IgD-negative memory B cell (primary cell): ENCODE data around the gene H3-3A. TPM values are rescaled to one million over a fixed set of nuclear protein-coding genes. Genes with fewer than 3 reads are reported as not detected.

ENCODE experiments used
- H3K27ac Mint-ChIP-seq, 3 donors: one replicate each; pipeline ENCODE4 v1.8.0; 2020 to 2022; ENCODE audit warnings: mild to moderate bottlenecking in 3 of 3, mixed read lengths in 3 of 3, moderate library complexity in 1 of 3
- H3K27me3 Mint-ChIP-seq: one replicate; pipeline ENCODE4 v1.8.0; 2021; ENCODE audit warnings: mixed read lengths
- H3K36me3 Mint-ChIP-seq: one replicate; pipeline ENCODE4 v1.8.0; 2020; ENCODE audit warnings: mild to moderate bottlenecking, mixed read lengths
- H3K4me1 Mint-ChIP-seq, 3 donors: one replicate each; pipeline ENCODE4 v1.8.0; 2020 to 2022; ENCODE audit warnings: mixed read lengths in 3 of 3, mild to moderate bottlenecking in 1 of 3
- H3K4me3 Mint-ChIP-seq, 4 donors: one replicate each; pipeline ENCODE4 v1.8.0; 2020 to 2022; ENCODE audit warnings: mild to moderate bottlenecking in 4 of 4, mixed read lengths in 4 of 4, moderate library complexity in 3 of 4
- H3K9me3 Mint-ChIP-seq, 3 donors: one replicate each; pipeline ENCODE4 v1.8.0; 2020 to 2021; ENCODE audit warnings: mixed read lengths in 3 of 3, mild to moderate bottlenecking in 1 of 3
- polyA plus RNA-seq: library from polyadenylated mRNA; unstranded; fragments of 300-500 nt; fragmentation: Illumina TruSeq; gene quantifications from one replicate; pipeline ENCODE4 v1.2.3, GENCODE V29; 2021

H3-3A gene
- 1,011 TPM for polyA plus RNA-seq

GRCh38 chr1:226062558-226063223, at the start of gene H3-3A:
TSS of gene H3-3A (plus strand) at chr1:226062716. CDS start at chr1:226064352, 1,636 bp downstream.
- H3K4me3 Mint-ChIP-seq: peak within 1 kb of the TSS; percentile 97 to 100 (median 99)
- no peaks in the 10 kb centered on the region for H3K27me3 Mint-ChIP-seq
- H3K9me3 Mint-ChIP-seq: no peaks in the 10 kb centered on the region
- H3K4me1 Mint-ChIP-seq: peaks cover 34 to 36% (median 34%) of the 10 kb centered on the region in 3 donors
- peaks cover 3% of the 10 kb centered on the region for H3K36me3 Mint-ChIP-seq
- H3K27ac Mint-ChIP-seq: peak within 1 kb of the TSS; percentile 99 to 100 (median 100)

DNA sequence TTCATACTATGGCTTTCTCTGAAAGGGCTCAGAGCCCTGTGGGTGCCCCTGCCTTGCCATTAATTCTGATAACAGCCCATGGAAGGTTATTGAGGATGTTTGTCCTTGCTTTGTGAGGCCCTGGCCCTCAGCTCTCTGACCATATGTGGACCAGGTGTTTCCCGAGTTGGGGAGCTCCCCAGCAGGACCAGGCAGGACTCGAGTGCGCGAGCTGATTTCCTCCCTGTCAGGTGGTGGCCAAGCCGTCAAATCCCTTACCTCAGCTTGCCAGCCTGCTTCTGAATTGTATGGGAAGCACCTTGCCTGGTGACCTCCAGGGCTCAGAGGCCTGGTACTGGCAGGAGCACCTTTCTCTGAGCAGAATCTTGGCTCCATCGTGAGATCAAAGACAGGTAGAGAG, 45.4 kb upstream of the H3-3A start:
- H3K27me3 Mint-ChIP-seq: no peaks in the 10 kb centered on the region
- H3K36me3 Mint-ChIP-seq: peaks cover 3% of the 10 kb centered on the region
- H3K27ac Mint-ChIP-seq: no peak overlapping the region
- peaks cover 0 to 4% (median 2%) of the 10 kb centered on the region in 3 donors for H3K4me1 Mint-ChIP-seq
- H3K4me3 Mint-ChIP-seq: no peak overlapping the region
- H3K9me3 Mint-ChIP-seq: no peaks in the 10 kb centered on the region

DNA sequence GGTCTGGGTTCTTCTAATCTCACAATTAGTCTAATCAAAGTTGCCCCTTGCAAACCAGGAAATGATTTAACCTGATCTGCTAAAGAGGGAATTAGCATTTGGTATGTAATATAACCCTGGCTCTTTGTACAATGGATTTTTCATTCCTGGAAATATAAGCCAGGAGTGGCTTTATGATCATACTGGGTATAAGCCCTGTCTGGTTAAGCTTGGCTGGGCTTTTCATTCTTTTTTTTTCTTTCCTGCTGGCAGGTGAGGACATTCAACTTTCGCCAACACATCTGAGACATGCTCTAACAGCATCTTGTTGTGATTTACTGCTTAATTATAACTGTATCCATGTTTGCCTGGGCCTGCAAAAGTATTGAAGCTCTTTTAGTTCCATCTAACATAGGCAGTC, 42.9 kb upstream of the H3-3A start:
- H3K27ac Mint-ChIP-seq: peak overlapping the region in 1 of 3 donors; percentile 14
- H3K4me1 Mint-ChIP-seq: peaks cover 0 to 4% (median 0%) of the 10 kb centered on the region in 3 donors
- peaks cover 3% of the 10 kb centered on the region for H3K36me3 Mint-ChIP-seq
- H3K4me3 Mint-ChIP-seq: no peak overlapping the region
- no peaks in the 10 kb centered on the region for H3K27me3 Mint-ChIP-seq
- H3K9me3 Mint-ChIP-seq: no peaks in the 10 kb centered on the region

DNA sequence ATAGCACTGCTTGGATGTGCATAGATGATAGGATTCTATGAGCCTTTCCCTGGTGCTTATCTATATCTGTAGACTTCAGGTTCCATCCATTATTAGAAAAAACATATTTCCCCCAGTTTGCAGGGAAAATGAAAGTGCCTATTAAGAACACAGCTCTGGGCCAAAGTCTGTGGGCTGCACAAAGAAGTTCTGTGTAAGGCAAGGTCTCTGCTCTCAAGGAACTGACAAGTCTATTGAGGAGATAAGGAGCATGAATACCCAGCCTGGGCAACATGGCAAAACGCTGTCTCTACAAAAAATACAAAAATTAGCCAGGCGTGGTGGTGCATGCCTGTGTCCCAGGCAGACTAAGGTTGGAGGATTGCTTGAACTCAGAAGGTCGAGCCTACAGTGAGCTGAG, 41.1 kb upstream of the H3-3A start:
- Mint-ChIP-seq H3K36me3 (peaks cover 3% of the 10 kb centered on the region), H3K9me3 (no peaks in the 10 kb centered on the region), H3K4me3 (no peak overlapping the region), H3K27ac (no peak overlapping the region), H3K27me3 (no peaks in the 10 kb centered on the region), H3K4me1 (peaks cover 0 to 1% (median 0%) of the 10 kb centered on the region in 3 donors)

DNA sequence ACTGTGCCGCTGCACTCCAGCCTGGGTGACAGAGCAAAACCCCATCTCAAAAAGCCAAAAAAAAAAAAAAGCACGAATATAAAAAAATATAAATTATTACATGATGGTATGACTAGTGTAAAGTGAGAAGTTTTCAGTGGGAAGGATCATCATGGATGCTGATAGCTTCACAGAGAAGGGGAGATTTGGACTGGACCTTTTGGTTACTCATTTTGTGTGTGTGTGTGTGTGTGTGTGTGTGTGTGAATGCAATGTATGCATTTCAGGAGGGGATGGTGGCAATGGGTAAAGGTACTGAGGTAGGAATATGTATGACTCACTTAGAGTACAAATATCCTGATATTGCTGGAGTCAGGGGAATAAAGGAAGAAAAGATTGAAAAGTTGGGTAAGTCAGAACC, 40.7 kb upstream of the H3-3A start:
- Mint-ChIP-seq H3K4me1 (peaks cover 0 to 1% (median under 1%) of the 10 kb centered on the region in 3 donors), H3K4me3 (no peak overlapping the region), H3K27me3 (no peaks in the 10 kb centered on the region), H3K27ac (no peak overlapping the region), H3K9me3 (no peaks in the 10 kb centered on the region), H3K36me3 (peaks cover 3% of the 10 kb centered on the region)

- H3K27ac Mint-ChIP-seq: no peak overlapping the region
- peaks cover under 1 to 9% (median 2%) of the 10 kb centered on the region in 3 donors for H3K4me1 Mint-ChIP-seq
- H3K9me3 Mint-ChIP-seq: no peaks in the 10 kb centered on the region
- H3K36me3 Mint-ChIP-seq: peaks cover 3% of the 10 kb centered on the region
- H3K4me3 Mint-ChIP-seq: no peak overlapping the region
- no peaks in the 10 kb centered on the region for H3K27me3 Mint-ChIP-seq
Observed at GRCh38 chr1:226023735-226024134, 38.8 kb upstream of the H3-3A start.

DNA sequence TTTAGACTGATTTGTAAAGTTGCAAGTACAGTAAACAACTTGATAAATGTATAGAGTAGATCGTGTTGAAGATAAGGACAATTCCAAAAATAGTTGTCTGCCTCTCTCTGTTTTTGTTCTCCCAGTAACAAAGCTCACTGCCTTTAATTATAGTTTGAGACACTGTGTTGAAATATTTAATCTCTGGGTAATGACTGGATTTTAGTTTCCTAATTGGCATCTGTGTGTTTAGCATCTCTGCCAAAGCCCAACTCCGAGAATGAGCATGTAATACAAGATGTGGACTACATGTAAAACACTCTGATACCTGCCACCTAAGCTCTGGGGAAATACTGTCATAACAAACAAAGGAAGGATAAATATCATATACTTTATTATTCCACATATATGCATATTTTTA, 35.7 kb upstream of the H3-3A start:
- no peaks in the 10 kb centered on the region for H3K9me3 Mint-ChIP-seq
- no peaks in the 10 kb centered on the region for H3K27me3 Mint-ChIP-seq
- peaks cover 2% of the 10 kb centered on the region for H3K36me3 Mint-ChIP-seq
- H3K4me3 Mint-ChIP-seq: peak overlapping the region in 1 of 4 donors; percentile 8
- H3K27ac Mint-ChIP-seq: peak overlapping the region in 2 of 3 donors; percentile 50 to 98
- peaks cover 17 to 25% (median 23%) of the 10 kb centered on the region in 3 donors for H3K4me1 Mint-ChIP-seq

- H3K4me3 Mint-ChIP-seq: peak overlapping the region in 2 of 4 donors; percentile 8 to 73
- no peaks in the 10 kb centered on the region for H3K27me3 Mint-ChIP-seq
- H3K27ac Mint-ChIP-seq: peak overlapping the region; percentile 89 to 98 (median 96)
- H3K9me3 Mint-ChIP-seq: no peaks in the 10 kb centered on the region
- peaks cover 17 to 25% (median 23%) of the 10 kb centered on the region in 3 donors for H3K4me1 Mint-ChIP-seq
- peaks cover 2% of the 10 kb centered on the region for H3K36me3 Mint-ChIP-seq
Observed at GRCh38 chr1:226027538-226028217, 34.8 kb upstream of the H3-3A start.

GRCh38 chr1:226029093-226029496, 33.4 kb upstream of the H3-3A start:
- peak overlapping the region; percentile 33 to 82 (median 74) for H3K4me3 Mint-ChIP-seq
- H3K36me3 Mint-ChIP-seq: peaks cover 2% of the 10 kb centered on the region
- H3K27ac Mint-ChIP-seq: peak overlapping the region; percentile 89 to 98 (median 96)
- peaks cover 17 to 29% (median 27%) of the 10 kb centered on the region in 3 donors for H3K4me1 Mint-ChIP-seq
- no peaks in the 10 kb centered on the region for H3K27me3 Mint-ChIP-seq
- H3K9me3 Mint-ChIP-seq: no peaks in the 10 kb centered on the region

DNA sequence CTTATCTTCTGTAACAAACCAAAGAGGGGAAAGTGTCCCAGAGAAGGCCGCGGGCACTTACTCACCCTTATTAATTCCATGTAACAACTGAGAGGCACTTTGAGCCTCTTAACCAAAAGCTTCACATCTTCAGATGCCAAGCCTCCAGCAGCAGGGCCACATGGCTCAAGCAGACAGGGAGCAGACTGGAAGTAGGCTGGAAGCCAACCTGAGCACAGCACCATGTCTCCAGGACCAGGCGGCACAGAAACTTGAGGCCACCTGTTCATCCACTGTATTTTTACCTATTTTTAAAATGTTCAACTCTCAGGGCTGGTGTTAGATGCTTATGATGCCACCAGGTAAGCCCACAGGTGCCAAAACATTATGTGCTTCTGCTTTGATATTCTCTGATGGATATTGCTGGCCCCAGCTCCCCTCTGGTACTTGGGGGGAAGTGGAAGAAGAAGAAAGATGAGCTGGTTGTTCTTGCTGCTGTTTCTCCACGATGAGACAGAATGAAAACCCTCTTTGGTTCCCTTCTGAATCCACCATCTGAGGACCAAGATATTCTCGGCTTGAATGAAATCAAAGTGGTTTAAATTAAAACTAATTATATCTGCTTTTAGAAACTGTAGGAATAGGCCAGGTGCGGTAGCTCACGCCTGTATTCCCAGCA, 32.8 kb upstream of the H3-3A start:
- Mint-ChIP-seq H3K9me3 (no peaks in the 10 kb centered on the region), H3K27ac (peak overlapping the region; percentile 89 to 98 (median 96)), H3K4me1 (peaks cover 17 to 29% (median 27%) of the 10 kb centered on the region in 3 donors)

DNA sequence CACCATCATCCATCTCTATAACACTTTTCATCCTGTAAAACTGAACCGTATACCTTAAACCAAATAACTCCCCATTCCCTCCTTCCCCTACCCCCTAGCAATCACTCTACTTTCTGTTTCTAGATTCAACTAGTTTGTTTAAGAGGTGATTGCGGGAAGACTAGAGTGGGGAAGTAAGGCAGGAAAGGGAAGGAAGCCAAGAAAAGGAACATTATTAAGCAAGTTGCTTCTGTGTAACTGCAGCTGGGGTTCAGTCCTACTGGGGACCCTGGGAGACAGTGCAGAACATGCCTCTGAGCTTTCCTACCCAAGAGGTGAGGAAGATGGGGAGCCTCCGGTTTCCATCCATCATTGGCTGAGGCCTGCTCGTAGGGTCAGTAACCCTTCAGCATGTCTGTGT, 28.9 kb upstream of the H3-3A start:
- Mint-ChIP-seq H3K27me3 (no peaks in the 10 kb centered on the region), H3K4me3 (no peak overlapping the region), H3K27ac (no peak overlapping the region), H3K9me3 (no peaks in the 10 kb centered on the region), H3K36me3 (peaks cover 2% of the 10 kb centered on the region), H3K4me1 (peaks cover 17 to 25% (median 21%) of the 10 kb centered on the region in 3 donors)

More for the DNA sequence above, 32.8 kb upstream of the H3-3A start:
- peaks cover 2% of the 10 kb centered on the region for H3K36me3 Mint-ChIP-seq
- H3K4me3 Mint-ChIP-seq: peak overlapping the region in 3 of 4 donors; percentile 33 to 82 (median 76)
- H3K27me3 Mint-ChIP-seq: no peaks in the 10 kb centered on the region

DNA sequence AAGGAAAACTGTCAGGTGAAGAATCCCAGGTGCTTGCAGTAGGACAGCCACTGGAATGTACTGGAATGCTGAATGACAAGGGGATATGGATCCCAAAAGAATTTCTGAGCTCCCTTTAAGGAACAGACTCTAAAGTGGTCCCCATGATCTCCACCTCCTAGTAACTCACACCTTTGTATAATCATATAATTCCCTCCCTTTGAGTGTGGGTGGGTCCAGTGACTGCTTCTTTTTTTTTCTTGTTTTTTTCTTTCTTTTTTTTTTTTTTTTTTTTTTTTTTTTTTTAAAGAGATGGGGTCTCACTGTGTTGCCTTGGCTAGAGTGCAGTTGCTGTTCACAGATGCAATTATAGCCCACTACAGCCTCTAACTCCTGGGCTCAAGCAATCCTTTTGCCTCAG, 28.5 kb upstream of the H3-3A start:
- Mint-ChIP-seq H3K27me3 (no peaks in the 10 kb centered on the region), H3K4me1 (peaks cover 14 to 23% (median 17%) of the 10 kb centered on the region in 3 donors), H3K27ac (no peak overlapping the region), H3K36me3 (peaks cover 2% of the 10 kb centered on the region), H3K4me3 (no peak overlapping the region), H3K9me3 (no peaks in the 10 kb centered on the region)

DNA sequence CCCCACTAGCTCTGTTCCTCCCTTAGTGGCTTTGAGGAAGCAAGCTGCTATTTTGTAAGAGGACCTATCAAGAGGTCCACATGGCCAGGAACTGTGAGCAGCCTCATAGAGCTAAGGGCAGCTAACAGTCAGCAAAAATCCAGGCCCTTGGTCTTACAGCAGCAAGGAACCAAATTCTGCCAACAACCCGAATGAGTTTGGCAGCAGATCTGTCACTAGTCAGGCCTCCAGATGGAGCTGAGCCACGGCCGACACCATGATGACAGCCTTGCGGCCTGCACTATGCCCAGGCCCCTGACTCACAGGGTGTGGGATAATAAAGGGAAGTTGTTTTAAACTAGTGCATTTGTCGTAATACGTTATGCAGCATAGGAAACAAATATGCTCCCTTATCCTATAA, 28.0 kb upstream of the H3-3A start:
- Mint-ChIP-seq H3K27me3 (no peaks in the 10 kb centered on the region), H3K36me3 (peaks cover 2% of the 10 kb centered on the region), H3K9me3 (no peaks in the 10 kb centered on the region), H3K4me3 (no peak overlapping the region), H3K27ac (no peak overlapping the region), H3K4me1 (peaks cover 9 to 18% (median 13%) of the 10 kb centered on the region in 3 donors)

DNA sequence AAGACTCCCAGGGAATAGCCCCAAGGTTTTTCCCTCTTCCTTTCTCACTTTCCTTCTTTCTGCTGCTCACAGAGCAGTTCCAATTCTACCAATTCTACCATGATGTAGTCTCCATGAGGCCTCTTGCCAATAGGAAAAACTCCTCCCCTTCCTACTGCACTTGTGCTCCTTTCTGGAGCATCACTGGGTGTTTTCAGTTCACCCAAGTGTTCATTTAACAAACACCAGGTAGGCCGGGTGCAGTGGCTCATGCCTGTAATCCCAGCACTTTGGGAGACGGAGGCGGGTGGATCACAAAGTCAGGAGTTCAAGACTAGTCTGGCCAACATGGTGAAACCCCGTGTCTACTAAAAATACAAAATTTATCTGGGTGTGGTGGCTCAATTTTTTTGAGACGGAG, 26.6 kb upstream of the H3-3A start:
- Mint-ChIP-seq H3K4me1 (peaks cover 0 to 7% (median 4%) of the 10 kb centered on the region in 3 donors), H3K4me3 (no peak overlapping the region), H3K36me3 (no peaks in the 10 kb centered on the region)

GRCh38 chr1:226038661-226039060, 23.9 kb upstream of the H3-3A start:
- Mint-ChIP-seq H3K36me3 (no peaks in the 10 kb centered on the region), H3K27ac (no peak overlapping the region), H3K4me1 (peaks cover 0 to 5% (median 4%) of the 10 kb centered on the region in 3 donors), H3K9me3 (no peaks in the 10 kb centered on the region), H3K4me3 (no peak overlapping the region), H3K27me3 (no peaks in the 10 kb centered on the region)

More for the DNA sequence above, 26.6 kb upstream of the H3-3A start:
- no peak overlapping the region for H3K27ac Mint-ChIP-seq
- H3K9me3 Mint-ChIP-seq: no peaks in the 10 kb centered on the region
- no peaks in the 10 kb centered on the region for H3K27me3 Mint-ChIP-seq
